ENCODE results near the gene DNAJC16.
"Not testable (repeated sequence)": the region's sequence is repeated elsewhere in the genome, so short reads cannot be mapped to it uniquely, and the experiment has no call there.

The DNAJC16 gene

DNA sequence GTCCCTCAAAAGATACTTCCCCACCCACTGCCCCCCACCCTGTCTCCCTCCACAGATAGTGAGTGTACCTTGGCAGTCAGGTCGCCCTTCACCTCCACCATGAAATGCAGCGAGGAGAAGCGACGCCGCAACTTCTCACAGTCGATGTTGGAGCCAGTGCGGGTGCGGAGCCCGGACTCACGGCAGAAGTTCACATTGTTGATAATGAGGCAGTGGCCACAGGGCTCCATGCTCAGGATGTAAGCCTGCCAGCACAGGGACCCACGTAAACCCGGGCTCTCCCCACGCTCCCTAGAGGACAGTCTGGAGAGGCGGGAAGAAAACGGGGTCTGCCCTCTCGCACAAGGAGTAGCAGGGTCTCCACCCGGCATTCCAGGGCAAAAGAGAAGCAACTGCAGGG is 19.8 kb upstream of the DNAJC16 start:
- DNase-seq = no peak

DNA sequence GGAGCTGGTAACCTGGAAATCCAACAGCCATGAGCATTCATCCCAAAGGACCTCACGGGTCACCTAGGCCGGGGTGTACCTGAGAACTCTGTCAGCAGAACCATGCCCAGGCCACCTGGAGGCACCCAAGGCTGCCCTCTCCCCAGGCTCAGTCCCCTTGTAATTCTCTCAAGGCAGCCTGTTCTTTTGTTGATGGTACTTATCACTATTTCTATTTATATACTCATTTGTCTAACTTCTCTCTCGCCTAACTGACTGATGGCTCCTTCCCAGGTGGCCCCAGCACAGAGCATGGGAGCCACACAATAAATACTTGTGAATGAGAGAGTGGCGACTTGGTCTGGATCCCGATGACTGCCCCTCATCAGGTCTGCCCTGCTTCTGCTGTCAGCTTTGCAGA is 19.4 kb upstream of the DNAJC16 start:
- no peak for DNase-seq

DNA sequence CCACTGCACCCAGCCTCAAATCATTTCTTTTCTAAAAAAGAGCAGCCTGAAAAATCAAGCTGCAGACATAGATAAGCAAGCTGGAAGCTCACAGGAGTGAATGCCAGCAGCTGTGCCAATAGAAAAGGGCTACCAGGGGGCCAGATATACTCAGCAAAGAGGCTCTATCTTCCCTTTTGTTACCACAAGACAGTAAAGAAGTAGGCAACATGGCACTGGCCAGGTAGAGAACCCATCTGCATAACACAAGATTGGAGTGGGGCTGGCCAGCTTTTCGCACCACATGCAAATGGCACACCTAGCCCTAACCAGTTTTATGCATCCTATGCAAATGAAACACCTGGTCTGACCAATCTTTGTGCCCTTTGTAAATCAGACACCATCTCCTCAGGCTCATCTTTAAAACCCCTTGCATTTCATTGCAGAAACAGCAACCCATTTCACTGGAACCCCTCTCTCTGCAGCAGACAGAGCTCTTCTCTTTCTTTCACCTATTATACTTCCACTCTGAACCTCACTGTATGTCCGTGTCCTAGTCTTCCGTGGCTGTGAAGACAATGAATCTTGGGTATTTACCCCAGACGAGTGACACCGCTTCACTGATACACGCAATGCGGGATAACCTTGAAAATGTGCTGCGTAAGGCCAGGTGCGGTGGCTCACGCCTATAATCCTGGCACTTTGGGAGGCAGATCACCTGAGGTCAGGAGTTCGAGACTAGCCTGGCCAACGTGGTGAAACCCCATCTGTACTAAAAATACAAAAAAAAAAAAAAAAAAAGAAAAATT is 17.8 kb upstream of the DNAJC16 start:
- DNase-seq = no peak

DNA sequence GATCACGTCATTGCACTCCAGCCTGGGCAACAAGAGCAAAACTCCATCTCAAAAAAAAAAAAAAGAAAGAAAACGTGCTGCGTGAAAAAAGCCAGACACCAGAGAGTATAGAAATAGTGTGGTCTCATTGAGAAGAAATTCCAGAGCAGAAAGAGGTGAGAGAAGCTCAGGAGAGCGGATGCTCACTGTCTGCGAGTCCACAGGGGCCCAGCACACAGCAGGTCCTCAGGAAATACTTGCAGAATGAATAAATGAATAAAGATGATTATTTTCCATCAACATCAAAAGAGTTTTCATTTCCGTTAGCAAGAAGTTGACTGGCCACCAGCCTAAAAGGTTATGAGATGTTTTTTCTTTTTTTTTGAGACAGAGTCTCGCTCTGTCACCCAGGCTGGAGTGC is 17.1 kb upstream of the DNAJC16 start:
- no peak for DNase-seq

DNA sequence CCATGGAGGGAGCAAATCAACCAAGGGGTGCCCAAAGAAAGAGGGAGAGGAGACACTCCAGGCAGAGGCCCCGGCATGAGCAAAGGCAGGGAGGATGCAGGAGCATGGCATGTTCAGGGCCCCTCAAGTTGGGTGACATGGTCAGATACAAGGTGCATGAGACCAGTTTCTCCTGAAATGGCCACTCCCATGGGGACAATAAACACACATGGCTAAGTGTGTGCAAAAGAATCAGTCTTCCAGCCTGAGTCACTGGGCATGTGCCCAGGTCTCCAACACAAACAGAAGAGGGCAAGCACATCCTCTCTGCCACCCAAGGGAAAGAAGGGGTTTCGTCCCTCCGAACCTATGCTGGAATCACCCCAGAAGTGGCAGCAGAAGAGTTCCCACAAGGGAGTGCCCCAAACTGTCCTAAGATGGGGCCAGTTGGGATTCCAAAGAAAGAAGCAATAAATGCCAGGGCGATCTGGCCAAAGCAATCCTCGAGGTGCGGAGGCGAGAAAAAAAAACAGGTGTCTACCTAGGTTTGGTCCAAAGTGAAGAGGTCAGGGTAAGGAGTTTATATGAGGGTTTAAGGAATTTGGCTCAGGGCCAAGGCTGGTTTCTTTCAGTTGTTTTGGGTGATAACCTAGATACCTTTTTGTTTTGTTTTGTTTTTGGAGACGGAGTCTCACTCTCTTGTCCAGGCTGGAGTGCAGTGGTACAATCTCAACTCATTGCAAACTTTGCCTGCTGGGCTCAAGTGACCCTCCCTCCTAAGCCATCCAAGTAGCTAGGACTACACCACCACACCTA is 15.8 kb upstream of the DNAJC16 start:
- no peak for DNase-seq

DNA sequence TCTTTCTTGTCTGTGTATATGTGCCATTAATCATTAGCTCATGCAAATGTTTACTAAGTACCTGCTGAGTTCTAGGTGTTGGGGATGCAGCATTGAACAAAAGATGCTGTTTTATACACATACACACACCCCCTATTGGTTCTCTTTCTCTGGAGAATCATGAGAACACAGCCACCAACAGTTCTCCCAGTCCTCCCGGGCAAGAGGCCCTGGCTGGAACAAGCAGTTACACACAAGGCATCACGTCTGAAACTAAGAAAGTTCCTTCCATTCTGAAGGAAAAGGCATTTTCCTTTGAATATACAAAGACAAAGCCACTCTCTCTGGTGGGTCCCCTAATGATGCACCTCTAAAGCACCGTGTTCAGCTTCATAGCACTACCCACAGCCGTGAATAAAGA is 13.5 kb upstream of the DNAJC16 start:
- peak in 4 of 56 donors; percentile 8 to 49 (median 14) for DNase-seq

DNA sequence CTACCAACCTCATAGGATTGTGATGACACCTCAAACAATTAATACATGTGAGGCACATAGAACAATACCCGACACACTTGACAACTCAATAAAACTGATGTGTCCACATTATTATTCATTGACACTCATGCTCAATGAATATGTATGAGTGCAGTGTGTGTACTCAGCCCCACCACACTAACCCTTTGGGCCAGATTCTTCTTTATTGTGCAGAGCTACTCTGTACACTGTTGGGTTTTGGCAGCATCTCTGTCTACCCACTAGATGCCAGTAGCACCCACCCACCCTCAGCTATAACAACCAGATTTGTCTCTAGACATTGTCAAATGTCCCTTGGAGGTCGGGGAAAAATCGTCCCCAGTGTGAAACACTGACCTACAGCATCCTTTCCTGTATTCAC is 12.7 kb upstream of the DNAJC16 start:
- DNase-seq = no peak

DNA sequence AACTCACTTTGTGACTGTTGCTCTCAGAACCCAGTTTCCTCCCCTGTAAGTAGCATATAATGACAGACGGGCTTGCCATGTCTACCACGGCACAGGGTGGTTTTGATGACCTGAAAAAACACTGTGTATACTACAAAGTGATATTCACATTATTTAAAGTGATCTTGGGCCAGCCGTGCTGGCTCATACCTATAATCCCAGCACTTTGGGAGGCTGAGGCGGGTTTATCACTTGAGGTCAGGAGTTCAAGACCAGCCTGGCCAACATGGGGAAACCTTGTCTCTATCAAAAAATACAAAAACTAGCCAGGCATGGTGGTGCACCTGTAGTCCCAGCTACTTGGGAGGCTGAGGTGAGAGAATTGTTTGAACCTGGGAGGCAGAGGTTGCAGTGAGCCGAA is 12.1 kb upstream of the DNAJC16 start:
- not testable (repeated sequence) for DNase-seq

DNA sequence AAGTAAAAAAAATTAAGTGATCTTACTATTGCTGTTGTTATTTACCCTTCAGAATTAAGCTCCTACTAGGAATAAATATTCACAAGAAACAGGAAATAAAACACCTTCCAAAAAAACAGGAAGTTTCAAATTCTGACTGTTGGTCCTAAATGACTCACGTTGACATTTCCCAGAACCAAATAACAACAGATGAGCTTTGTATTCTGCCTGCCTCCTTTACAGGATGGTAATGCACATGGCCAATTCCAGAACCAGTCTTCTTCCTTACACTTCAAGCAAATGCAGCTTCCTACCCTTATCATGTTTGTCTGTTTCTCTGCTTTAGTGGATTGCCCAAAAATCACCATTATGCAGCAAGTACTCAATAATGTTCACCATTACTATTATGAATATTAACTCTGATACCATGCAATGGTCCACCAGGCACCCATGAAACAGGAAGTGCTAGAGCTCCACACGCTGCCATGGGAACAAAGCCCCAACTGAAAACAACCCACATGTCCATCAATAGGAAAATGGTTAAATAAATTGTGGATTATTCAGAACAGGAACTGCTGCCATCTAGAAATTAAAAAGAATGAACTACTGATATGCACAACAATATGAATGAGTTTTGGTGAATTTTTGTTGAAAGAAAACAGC is 11.5 kb upstream of the DNAJC16 start:
- no peak for DNase-seq

DNA sequence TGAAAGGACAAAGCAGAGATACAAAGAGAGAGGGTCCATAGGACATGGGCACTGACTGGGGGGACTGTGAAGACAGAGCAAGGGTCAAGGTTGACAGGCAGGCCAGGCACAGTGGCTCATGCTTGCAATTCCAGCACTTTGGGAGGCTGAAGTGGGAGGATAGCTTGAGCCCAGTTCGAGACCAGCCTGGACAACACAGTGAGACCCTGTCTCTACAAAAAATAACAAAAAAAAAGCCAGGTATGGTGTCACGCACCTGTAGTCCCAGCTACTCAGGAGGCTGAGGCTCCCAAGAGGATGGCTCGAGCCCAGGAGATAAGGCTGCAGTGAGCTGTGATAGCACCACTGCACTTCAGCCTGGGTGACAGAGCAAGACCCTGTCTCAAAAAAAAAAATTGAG is 7.0 kb upstream of the DNAJC16 start:
- no peak for DNase-seq

DNA sequence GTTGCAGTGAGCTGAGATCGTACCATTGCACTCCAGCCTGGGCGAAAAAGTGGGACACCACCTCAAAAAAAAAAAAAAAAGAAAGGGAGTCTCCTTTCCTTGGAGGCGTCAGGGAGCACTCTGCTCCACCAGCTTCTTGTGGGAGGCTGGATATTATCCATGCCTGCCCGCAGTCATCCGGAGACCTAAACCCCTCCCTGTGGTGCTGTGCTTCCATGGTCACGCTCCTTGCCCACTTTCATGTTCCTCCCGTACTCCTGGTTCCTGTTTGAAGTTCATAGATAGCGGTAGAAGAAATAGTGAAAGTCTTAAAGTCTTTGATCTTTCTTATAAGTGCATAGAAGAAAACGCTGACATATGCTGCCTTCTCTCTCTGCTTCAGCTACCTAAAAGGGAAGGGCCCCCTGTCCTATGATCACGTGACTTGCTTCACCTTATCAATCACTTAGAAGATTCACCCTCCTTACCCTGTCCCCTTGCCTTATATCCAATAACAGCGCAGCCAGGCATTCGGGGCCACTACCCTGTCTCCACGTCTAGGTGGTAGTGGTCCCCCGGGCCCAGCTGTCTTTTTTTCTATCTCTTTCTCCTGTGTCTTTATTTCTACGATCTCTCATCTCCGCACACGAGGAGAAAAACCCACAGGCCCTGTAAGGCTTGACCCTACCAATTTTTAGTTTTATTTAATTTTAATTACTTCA is 5.3 kb upstream of the DNAJC16 start:
- DNase-seq = not testable (repeated sequence)

DNA sequence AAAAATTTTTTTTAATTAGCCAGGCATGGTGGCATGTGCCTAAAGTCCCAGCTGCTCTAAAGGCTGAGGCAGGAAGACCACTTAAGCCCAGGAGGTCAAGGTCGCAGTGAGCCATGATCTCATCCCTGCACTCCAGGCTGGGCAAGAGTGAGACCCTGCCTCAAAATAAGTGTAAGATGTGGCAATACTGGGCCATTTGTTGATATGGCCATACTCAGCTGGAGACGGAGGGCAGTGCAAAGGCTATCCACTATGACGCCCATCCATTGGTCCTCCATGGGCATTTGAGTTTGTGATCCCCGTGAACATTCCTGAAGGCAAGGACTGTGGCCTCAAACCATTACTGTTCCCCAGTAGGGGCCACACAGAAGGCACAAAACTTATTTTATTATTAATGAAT is 4.1 kb upstream of the DNAJC16 start:
- no peak for DNase-seq

DNA sequence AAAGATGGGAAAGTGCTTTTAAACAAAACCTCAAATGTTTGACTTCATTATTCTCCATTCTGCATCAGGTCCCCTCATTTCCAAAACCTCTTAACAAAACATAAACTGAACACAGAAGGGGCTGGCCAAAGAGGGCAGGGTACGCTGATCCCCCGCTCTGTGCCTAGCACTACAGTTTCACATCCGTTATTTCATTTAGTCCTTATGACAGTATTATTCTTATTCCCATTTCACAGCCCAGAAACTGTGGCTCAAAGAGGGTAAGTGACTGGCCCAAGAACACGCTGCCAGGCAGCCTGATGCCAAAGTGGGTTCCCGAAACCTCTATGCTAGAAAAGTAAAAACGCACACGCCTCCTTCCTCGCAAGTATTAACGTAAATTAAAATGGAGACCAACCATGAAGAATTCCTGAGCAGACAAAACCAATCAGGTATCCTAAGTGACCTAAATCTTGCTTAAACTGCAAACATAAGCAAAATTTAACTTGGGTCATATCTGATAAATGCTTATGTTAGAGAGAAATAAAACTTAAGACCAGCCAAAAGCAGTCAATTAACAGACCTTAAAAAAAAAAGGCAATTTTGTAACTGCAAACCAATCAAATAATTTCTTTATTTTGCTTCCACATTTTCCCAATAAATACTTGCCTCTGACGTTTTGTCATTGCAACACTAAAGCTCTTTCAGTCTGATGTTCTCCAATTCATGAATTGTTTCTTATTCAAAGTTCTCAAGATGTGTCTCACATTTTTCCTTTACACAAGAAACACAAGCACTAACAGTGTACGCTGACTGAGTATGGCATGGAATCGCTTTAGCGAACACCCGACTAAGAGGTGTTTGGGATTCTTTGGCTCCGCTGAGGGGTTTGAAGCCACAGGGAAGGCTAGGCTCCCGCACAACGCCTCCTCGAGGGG is 3.3 kb upstream of the DNAJC16 start:
- DNase-seq = no peak

DNA sequence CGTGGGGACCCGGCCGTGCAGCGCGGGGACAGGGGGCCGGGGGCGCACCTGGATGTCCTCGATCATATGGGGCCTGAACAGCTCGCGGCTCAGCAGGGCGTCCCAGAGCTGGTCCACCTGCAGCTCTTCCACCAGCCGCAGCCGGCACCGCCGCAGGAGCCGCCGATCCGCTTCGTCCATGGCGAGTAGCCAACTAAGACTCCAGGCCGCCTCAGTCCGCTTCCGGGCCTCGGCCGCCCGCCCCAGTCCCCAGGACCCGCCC is 2.7 kb upstream of the DNAJC16 start, which contains the start of gene CASP9:
Gene CASP9 (minus strand): TSS at position 195 of the 262 bp plus-strand sequence. CDS start 15 bp downstream, at position 180.
- no peak for DNase-seq

DNA sequence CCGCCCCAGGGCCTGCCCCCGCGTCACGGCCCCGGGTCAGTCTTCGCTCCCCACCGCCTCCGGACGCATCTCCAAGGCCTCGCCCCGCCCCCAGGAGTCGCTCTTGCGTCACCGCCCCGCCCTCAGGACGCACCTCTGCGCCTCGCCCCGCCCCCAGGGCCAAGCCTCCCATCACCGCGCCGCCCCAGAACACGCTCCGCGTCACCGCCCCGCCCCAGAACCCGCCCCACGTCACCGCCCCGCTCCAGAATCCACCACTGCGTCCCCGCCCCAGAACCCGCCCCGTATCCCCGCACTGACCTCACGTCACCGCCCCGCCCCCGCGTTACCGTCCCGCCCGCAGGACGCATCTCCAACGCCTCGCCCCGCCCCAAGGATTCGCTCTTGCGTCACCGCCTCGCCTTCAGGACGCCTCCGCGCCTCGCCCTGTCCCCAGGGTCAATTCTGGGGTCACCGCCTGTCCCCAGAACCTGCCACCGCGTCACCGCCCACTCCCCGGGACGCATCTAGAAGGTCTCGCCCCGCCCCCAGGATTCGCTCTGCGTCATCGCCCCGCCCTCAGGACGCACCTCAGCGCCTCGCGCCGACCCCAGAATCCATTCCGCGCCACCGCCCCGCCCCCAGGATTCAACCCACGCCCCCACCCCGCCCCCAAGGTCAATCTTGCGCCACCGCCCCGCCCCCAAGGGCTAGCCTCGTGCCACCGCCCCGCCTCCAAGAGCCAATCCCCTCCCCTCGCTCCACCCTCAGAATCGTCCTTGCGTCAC is 2.2 kb upstream of the DNAJC16 start:
- peak; percentile 94 to 100 (median 99) for DNase-seq

DNA sequence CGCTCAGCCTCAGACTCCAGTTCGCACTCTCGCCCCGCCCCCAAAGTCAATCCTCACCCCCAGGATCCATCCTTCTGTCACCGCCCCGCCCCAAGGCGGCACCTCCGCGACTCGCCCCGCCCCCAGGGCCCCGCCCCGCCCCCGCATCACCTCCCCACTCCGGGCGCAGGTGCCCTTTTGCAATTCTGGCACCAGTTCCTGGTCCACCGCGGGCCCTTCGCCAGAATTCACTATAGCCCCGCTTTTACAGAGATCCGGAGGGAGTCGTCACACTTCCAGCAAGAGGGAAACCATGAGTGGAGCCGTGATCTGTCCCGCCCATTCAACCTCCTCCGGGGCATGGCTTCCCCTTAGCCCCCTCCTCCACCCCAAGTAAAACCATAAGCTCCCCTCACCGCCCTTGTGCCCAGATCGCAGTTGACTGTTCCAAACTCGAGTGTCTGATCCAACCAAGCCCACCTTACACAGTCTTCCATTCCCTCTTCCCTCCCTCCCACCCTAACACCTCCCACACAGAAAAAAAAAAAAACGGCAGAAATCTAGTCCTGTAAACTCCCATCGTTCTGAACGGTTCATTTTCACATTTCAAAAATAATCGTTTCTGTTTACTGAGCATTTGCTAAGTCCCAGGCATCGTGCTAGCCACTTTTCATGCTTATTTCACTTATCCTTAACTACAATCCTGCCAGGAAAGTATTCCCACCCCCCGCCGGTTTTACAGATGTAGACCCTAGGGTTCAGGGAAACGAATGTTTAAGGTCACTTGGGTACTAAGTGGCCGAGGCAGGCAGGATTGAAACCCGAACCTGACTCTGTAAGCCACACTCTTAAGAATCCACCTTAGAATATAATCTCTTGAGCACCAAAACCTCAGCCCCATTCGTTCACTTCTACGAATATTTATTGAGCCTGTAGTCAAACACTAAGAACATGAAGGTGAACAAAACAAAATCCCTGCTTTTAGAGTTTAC is 1.3 kb upstream of the DNAJC16 start:
- DNase-seq = peak in 4 of 56 donors; percentile 18 to 94 (median 40)

DNA sequence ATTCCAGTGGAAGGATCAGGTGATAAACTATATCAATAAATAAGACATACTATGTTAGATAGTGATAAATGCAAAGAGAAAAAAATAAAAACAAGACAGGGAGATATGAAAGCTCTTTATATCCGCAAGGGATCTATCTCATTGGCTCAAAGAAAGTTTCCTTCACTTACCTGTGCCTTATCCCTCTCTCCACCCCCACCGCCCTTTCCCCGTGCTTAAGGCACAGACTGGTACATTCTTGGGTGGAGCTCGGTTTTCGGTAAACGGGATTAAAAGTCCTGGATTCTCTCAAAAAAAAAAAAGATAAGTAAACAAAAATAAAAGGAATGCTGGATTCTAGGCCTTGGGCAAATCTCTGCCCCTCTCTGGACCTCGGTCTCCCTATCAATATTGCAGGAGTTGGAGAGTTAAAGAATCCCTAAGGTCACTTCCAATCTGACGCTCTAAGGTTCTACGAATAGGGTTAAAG is 593 bp upstream of the DNAJC16 start:
- no peak for DNase-seq

DNA sequence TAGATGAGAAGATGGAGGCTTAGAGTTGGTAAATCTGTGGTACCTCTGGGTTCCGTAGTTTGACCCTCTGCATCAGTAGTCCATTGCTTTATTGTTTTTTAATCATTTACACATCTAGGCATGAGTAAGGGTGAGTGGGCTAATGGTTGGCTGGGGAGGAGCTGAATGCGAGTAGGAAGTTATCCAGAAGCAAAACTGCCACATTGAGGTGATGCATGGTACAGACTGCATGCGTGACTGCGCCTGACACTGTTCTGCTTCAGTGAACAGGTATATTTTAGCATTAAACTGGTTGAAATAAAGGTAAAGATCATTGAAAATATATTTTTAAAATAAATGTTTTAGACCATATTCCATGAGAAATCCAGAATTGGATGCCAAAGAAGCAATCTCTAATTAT is 4.4 kb downstream of the DNAJC16 start:
- DNase-seq = no peak

DNA sequence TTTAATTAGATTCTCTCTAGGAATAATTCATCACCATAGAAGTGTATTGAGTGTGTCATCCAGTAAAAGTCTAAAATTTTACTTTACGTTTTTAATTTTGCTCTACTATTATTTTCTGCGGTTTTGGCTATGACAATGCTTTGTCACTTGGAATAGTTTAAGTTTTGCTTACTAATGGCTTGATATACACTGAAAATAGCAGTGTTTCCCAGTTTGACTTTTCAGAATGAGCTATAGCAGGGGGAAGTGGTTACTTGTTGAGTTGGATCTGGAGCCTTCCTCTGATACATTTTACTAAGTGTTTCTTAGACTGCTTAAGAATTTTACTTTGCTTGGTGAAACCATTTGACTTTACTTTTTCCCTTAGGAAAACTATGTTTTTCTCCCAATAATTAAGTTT is 5.0 kb downstream of the DNAJC16 start:
- DNase-seq = no peak

All from amygdala (tissue), 56 donors.